GM21619 (cell line): Measurements from ENCODE around the gene DDX24.
A peak's percentile ranks its signal among the peaks of the same experiment; 100 is the strongest.
"Not testable (repeated sequence)": the region's sequence is repeated elsewhere in the genome, so short reads cannot be mapped to it uniquely, and the experiment has no call there.

Experiments used
- ATAC-seq: cut with Tn5 transposase; IDR thresholded peaks from one replicate; pipeline ENCODE4 v1.9.1; 2021; ENCODE audit not compliant: unreplicated experiment

Gene DDX24

GRCh38 chr14:94087891-94088290, 6.9 kb upstream of the DDX24 start:
- ATAC-seq, result no peak

GRCh38 chr14:94081386-94081820, 401 bp upstream of the DDX24 start:
- peak; percentile 32 for ATAC-seq

- ATAC-seq, result no peak
Observed at GRCh38 chr14:94079891-94080620, 946 bp downstream of the DDX24 start.

- no peak for ATAC-seq
Observed at GRCh38 chr14:94077823-94078222, 3.2 kb downstream of the DDX24 start.

GRCh38 chr14:94077111-94077821, 3.7 kb downstream of the DDX24 start:
- ATAC-seq, result no peak

- no peak for ATAC-seq
Observed at GRCh38 chr14:94075008-94075407, 6.0 kb downstream of the DDX24 start.

GRCh38 chr14:94074534-94074933, 6.5 kb downstream of the DDX24 start:
- no peak for ATAC-seq

GRCh38 chr14:94072076-94072475, 8.9 kb downstream of the DDX24 start:
- not testable (repeated sequence) for ATAC-seq

GRCh38 chr14:94066089-94066676, 14.8 kb downstream of the DDX24 start:
- no peak for ATAC-seq

GRCh38 chr14:94062344-94062940, 18.6 kb downstream of the DDX24 start:
- ATAC-seq, result no peak

- no peak for ATAC-seq
Observed at GRCh38 chr14:94059998-94060397, 21.0 kb downstream of the DDX24 start.

GRCh38 chr14:94058674-94059138, 22.3 kb downstream of the DDX24 start:
- ATAC-seq, result no peak

- no peak for ATAC-seq
Observed at GRCh38 chr14:94058128-94058673, 22.8 kb downstream of the DDX24 start.

- ATAC-seq, result peak; percentile 75
Observed at GRCh38 chr14:94056579-94057308, 24.3 kb downstream of the DDX24 start.

- ATAC-seq, result no peak
Observed at GRCh38 chr14:94054936-94055335, 26.1 kb downstream of the DDX24 start.

- ATAC-seq, result no peak
Observed at GRCh38 chr14:94054401-94054800, 26.6 kb downstream of the DDX24 start.

- ATAC-seq, result no peak
Observed at GRCh38 chr14:94052662-94053061, 28.3 kb downstream of the DDX24 start.

GRCh38 chr14:94052199-94052598, 28.8 kb downstream of the DDX24 start:
- no peak for ATAC-seq

GRCh38 chr14:94051779-94052178, 29.2 kb downstream of the DDX24 start:
- ATAC-seq, result no peak

GRCh38 chr14:94051115-94051514, 29.9 kb downstream of the DDX24 start:
- ATAC-seq, result no peak
